ENCODE measurements around the gene PARN.

The PARN gene

GRCh38 chr16:14522671-14523070, 107.4 kb downstream of the PARN start:
- H3K4me3 ChIP-seq (replicated peaks; ENCODE audit: low read depth, low read length) = no peak overlapping the region
- no peak for DNase-seq (ENCODE audit: low read depth)
- TF ChIP-seq CTCF (IDR thresholded peaks at IDR 0.05; ENCODE audit: low read length, missing control alignments) = no peak

GRCh38 chr16:14520753-14521152, 109.3 kb downstream of the PARN start:
- no peak overlapping the region for H3K4me3 ChIP-seq (replicated peaks; ENCODE audit: low read depth, low read length)
- no peak for TF ChIP-seq CTCF (IDR thresholded peaks at IDR 0.05; ENCODE audit: low read length, missing control alignments)
- no peak for DNase-seq (ENCODE audit: low read depth)

- no peak for DNase-seq (ENCODE audit: low read depth)
- no peak overlapping the region for H3K4me3 ChIP-seq (replicated peaks; ENCODE audit: low read depth, low read length)
- TF ChIP-seq CTCF (IDR thresholded peaks at IDR 0.05; ENCODE audit: low read length, missing control alignments) = no peak
Observed at GRCh38 chr16:14514967-14515366, 115.1 kb downstream of the PARN start.

GRCh38 chr16:14513389-14514107, 116.5 kb downstream of the PARN start:
- no peak overlapping the region for H3K4me3 ChIP-seq (replicated peaks; ENCODE audit: low read depth, low read length)
- no peak for DNase-seq (ENCODE audit: low read depth)
- no peak for TF ChIP-seq CTCF (IDR thresholded peaks at IDR 0.05; ENCODE audit: low read length, missing control alignments)

GRCh38 chr16:14511800-14512135, 118.3 kb downstream of the PARN start:
- no peak overlapping the region for H3K4me3 ChIP-seq (replicated peaks; ENCODE audit: low read depth, low read length)
- DNase-seq (ENCODE audit: low read depth) = no peak
- TF ChIP-seq CTCF (IDR thresholded peaks at IDR 0.05; ENCODE audit: low read length, missing control alignments) = no peak

- TF ChIP-seq CTCF (IDR thresholded peaks at IDR 0.05; ENCODE audit: low read length, missing control alignments) = no peak
- H3K4me3 ChIP-seq (replicated peaks; ENCODE audit: low read depth, low read length) = no peak overlapping the region
- peak; percentile 57 for DNase-seq (ENCODE audit: low read depth)
Observed at GRCh38 chr16:14510939-14511799, 118.9 kb downstream of the PARN start.
